ENCODE data around the gene SERPINB10.
A peak's percentile ranks its signal among the peaks of the same experiment; 100 is the strongest.

SERPINB10 gene

GRCh38 chr18:63971320-63972001 lies 63.7 kb downstream of the SERPINB10 start:
- no peak for DNase-seq
- TF ChIP-seq GATA1 (IDR thresholded peaks at IDR 0.05; ENCODE audit: low read depth, low read length), result no peak
- no peak for TF ChIP-seq POLR2A (IDR thresholded peaks at IDR 0.05; ENCODE audit: low read length)

DNA sequence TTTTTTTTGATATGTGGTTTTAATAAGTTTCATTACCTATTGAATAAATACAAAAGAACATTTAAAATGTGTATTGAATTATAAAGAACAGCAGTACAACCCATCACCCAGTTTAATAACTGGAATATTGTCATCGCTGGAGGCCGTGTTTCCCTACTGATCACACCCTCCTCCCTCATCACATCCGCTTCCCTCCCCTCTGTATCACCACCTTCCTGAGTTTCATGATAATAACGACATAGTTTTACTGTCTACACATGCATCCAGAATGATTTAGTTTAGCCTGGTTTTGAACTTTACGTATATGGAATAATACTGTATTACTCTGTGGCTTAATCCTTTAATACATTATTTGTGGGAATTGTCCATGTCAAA lies 64.2 kb downstream of the SERPINB10 start:
- TF ChIP-seq GATA1 (IDR thresholded peaks at IDR 0.05; ENCODE audit: low read depth, low read length) (no peak), POLR2A (IDR thresholded peaks at IDR 0.05; ENCODE audit: low read length) (no peak)
- DNase-seq, result no peak

- TF ChIP-seq GATA1 (IDR thresholded peaks at IDR 0.05; ENCODE audit: low read depth, low read length) (no peak), POLR2A (IDR thresholded peaks at IDR 0.05; ENCODE audit: low read length) (no peak)
- peak in 1 of 2 experiments; percentile 6 for DNase-seq
These were observed 67.2 kb downstream of the SERPINB10 start for GRCh38 chr18:63974991-63975390.

DNA sequence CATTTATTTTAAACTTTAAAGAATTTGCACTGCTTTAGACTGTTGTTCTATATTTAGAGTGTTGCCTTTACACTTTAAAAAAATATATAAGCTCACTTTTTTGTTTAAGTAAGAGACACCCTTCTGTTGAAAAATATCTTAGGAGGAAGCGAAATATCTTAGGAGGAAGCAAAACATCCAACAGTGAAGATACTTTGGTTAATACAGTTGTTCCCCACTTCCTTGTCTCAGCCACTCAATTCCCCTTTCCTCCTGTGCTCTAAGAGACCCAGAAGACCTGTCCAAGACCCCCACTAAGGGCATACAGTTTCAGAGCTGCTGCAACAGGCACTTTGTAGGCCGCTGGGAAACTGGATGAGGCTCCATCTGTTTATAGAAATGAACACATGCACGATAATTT lies 67.9 kb downstream of the SERPINB10 start:
- no peak for DNase-seq
- no peak for TF ChIP-seq POLR2A (IDR thresholded peaks at IDR 0.05; ENCODE audit: low read length)
- TF ChIP-seq GATA1 (IDR thresholded peaks at IDR 0.05; ENCODE audit: low read depth, low read length), result no peak

DNA sequence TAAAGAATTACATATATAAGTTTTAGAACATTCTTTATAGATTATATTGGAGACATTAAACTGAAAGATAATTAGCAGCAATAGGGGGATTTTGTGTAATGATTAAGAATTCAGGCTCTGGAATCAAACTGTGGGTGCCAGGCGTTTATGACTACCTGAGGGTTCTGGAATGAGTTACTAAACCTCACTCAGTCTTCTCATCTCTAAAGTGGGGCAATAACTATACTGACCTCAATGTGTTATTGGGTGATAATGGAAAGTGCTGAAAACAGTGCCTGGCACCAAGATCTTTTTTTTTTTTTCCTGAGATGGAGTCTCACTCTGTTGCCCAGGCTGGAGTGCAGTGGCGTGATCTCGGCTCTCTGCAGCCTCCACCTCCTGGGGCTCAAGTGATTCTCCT lies 69.3 kb downstream of the SERPINB10 start:
- no peak for DNase-seq
- no peak for TF ChIP-seq POLR2A (IDR thresholded peaks at IDR 0.05; ENCODE audit: low read length)

DNA sequence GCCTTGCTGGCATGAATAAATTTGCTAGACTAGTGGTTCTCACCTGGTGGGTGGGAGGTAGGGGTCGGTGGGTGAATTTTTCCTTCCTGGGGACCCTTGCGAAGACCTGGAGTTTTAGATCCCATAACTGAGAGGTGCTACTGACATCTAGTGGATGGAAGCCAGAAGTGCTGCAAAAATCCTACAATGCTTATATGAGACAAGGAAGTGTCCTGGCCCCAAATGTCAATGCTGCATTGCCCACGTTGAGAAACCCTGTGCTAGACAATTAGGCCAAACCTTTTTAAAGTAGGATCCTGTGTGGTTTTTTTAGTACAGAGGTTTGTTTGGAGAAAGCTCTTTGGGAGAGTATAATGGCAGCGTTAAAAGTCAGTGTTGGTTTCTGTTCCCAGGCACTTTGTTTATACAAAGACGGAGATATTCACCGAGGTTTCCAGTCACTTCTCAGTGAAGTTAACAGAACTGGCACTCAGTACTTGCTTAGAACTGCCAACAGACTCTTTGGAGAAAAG lies 71.7 kb downstream of the SERPINB10 start:
- DNase-seq, result peak; percentile 22 to 44
- no peak for TF ChIP-seq GATA1 (IDR thresholded peaks at IDR 0.05; ENCODE audit: low read depth, low read length)
- no peak for TF ChIP-seq POLR2A (IDR thresholded peaks at IDR 0.05; ENCODE audit: low read length)

- no peak for DNase-seq
- TF ChIP-seq GATA1 (IDR thresholded peaks at IDR 0.05; ENCODE audit: low read depth, low read length), result no peak
- TF ChIP-seq POLR2A (IDR thresholded peaks at IDR 0.05; ENCODE audit: low read length), result no peak
These were observed 72.3 kb downstream of the SERPINB10 start for GRCh38 chr18:63980027-63980426.

DNA sequence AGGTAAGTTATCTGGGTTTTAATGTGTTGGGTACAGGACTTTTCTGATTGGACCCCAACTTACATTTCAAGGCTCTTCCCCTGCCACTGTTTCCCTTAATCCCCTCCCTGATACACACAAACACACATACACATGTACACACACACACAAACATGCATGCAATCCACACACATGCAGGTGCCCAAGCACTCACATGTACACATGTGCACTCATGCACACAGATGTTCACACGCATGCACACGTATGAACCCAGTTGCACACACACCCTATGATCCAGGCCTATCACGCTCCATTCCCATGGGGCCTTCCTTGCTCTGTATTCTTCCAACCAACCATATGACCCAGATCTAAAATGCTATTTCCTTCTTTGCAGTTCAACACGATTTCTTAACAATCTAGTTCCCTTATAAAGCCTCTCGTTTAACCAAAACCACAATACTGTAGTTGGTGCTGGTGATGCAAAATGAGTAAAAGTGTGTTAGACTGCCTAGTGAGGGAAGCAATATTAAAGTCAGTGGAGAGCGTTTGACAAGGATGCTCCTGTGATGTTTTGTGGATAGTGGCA lies 73.2 kb downstream of the SERPINB10 start:
- no peak for DNase-seq
- TF ChIP-seq GATA1 (IDR thresholded peaks at IDR 0.05; ENCODE audit: low read depth, low read length), result no peak
- no peak for TF ChIP-seq POLR2A (IDR thresholded peaks at IDR 0.05; ENCODE audit: low read length)

- DNase-seq, result no peak
- TF ChIP-seq POLR2A (IDR thresholded peaks at IDR 0.05; ENCODE audit: low read length), result no peak
- no peak for TF ChIP-seq GATA1 (IDR thresholded peaks at IDR 0.05; ENCODE audit: low read depth, low read length)
These were observed 74.0 kb downstream of the SERPINB10 start for GRCh38 chr18:63981719-63982118.

GRCh38 chr18:63982361-63982760 lies 74.6 kb downstream of the SERPINB10 start:
- TF ChIP-seq POLR2A (IDR thresholded peaks at IDR 0.05; ENCODE audit: low read length) (no peak), GATA1 (IDR thresholded peaks at IDR 0.05; ENCODE audit: low read depth, low read length) (no peak)
- DNase-seq, result no peak
